Head of caudate nucleus (tissue), 42 donors: ENCODE data around the gene AGBL1.

Experiments used
- DNase-seq, 42 donors: peaks; one replicate each; pipeline versions ENCODE4 v3.0.0 to v3.0.0-alpha.2; 2020 to 2021; ENCODE audit warnings: mixed read lengths in 7 of 42
- intact Hi-C: fragments of 100-400 bp; cut with DNase I; formaldehyde crosslinking; loops from one replicate; pipeline ENCODE4 v1.15.0; 2022

The AGBL1 gene

DNA sequence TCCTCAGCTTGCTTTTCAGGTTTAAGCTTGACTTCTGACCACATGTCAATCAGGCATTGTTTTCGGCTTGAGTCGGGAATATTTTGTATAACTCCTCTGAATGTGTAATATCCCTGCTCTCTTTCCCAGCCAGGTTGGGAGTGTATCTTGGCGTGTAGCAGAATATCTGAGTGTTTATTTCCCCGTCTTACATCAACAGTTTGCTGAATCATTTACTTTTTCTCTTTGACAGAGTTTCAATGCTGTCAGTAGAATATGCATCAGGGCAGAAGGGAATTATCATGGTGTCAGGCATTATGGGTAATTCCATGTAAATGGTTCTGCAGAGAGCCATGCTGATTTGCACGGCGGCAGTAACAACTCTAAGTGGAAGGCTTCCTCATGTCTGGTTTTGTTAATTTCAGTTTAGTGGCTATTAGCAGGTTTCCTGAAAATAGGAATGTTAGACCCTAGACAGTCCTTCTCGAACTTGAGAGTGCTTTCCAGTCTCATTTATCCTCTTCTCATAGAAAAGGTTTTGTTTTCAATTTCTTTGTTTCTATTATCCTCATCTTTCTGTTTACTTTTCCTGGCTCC is 566.3 kb downstream of the AGBL1 start:
- DNase-seq: no peak

DNA sequence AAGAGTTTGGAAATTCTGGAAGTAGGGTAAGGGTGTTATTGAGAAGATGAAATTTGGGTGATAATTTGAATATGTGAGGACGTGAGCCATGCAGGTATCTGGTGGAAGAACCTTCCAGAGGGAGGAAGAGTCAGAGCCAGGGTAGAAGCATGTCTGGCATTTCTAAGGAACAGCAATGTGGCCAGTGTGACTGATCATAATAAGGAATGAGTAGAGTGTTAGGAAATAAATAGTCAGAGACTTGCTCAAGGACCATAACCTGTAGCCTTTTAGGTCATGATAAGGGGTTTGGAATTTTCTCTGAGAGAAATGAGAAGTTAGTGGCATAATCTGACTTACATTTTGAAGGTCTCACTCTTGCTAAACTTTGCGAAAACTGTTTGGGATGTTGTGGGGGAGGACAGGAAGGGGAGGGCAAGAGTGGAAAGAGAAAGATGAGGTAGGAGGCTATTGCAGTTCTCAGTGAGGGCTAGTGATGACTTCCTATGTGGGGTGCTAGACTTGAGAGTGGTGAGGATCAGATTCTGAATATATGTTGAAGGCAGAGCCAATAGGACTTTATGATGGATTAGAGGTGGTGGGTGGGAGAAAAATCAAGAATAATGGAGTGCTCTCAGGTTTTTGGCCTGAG is 568.3 kb downstream of the AGBL1 start:
- intact Hi-C loops: no loop called here
- no peak for DNase-seq

More for the DNA sequence above, 566.3 kb downstream of the AGBL1 start:
- intact Hi-C loops: no loop called here

DNA sequence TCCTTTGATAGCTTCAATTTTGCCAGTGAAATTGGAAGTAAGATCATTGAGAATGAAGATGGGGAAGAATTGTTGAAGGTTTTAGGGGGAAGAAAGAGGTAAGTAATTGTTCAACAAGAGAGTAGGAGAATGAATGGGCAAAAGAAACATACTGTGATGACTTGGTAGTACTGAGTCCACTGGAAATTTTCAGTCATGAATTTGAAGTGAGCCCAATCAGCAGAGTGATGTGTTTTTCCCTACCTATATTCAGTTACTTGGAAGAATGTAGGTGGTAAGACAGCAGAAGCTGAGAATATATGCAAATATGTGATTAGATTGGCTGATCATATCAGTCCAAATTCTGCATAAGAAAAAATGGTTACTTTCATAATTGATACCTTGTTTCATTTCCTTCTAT is 569.6 kb downstream of the AGBL1 start:
- intact Hi-C loops: no loop called here
- no peak for DNase-seq

DNA sequence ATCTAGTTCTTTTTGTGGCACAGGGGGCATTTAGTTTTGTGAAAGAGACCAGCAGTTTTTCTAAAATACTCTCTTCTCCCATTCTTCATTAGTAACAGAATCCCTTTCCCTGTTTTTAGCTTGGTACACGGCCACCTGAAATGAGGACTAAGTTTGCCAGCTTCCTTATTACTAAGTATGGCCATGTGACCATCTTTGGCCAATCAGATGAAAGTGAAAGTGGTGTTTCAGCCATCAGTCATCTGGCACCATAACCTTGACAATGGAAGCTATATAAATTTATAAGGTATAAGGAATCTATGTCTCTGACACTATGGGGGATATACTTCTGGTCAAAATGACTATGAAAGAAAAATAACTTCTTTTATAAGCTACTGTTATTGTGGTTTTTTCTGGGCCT is 570.4 kb downstream of the AGBL1 start:
- DNase-seq: no peak
- intact Hi-C loops: no loop called here

- intact Hi-C loops: no loop called here
- no peak for DNase-seq
These were observed 573.9 kb downstream of the AGBL1 start for GRCh38 chr15:86653344-86654197.

DNA sequence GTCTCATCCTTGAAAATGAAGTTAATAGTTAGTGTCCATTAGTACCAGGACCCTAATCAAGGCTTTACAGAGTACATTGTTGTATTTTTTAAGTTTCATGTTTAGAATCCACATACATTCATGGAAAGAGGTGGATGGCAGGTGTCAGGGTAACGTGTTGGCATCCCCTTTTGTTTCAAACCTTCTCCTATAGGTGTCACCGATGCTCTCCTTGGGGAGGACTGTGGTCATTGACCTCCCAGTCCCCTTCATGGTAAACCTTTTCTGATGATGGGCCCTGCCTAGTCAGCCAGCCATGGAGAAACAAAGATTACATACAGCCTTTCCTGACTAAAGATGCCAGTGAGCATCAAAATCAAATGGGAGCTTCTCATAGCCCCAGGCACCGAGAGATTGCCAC is 574.8 kb downstream of the AGBL1 start:
- no peak for DNase-seq
- intact Hi-C loops: no loop called here

DNA sequence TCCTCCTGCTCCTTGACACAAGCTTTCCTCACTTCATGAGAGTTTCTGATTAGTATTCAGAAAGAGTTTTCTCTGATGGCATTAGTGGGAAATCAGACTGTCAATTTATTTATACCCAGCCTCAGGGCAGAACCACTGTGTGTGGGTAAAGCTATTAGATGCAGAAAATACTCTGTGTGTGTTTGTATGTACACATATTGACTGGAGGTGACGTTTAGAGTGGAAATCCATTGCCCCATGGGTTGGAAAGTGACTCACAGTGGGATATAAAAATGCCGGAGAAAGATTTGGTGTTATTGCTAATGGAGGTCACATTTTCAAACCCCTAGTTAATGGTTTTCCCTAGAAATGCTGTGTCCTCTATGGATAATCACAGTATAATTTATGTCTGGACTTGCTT is 577.6 kb downstream of the AGBL1 start:
- DNase-seq: no peak
- intact Hi-C loops: no loop called here

DNA sequence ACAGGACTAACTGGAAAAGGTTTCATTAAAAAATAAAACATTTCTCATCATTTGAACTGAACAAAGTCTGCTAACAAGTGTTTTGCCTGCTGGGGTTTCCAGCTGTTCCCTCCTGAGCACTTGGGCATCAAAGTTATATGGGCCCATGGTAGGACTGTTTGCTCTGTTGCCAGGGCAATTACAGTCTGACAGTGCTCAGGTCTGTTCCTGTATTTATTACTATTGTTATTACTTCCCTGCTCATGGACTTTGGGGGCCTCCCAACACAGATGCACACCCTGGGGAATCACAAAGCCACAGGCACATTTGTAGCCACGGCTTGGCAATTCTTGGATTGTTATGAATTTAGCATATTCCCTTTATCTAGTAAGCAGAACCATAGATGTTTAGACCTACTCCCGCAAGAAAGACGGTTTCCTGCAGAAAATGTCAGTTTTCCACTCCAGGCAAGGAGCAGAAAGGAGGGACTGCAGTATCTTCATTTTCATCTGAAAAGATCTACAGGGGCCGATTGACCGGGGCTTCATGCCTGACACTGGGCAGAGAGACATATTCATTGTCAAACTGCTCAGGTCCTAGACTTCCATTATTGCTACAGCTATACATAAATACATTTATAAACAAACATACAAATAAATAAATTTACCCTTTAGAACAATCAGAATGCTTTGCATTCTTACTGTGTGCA is 580.2 kb downstream of the AGBL1 start:
- no peak for DNase-seq
- intact Hi-C loops: no loop called here

- no peak for DNase-seq
- intact Hi-C loops: no loop called here
These were observed 581.9 kb downstream of the AGBL1 start for GRCh38 chr15:86661580-86661979.

DNA sequence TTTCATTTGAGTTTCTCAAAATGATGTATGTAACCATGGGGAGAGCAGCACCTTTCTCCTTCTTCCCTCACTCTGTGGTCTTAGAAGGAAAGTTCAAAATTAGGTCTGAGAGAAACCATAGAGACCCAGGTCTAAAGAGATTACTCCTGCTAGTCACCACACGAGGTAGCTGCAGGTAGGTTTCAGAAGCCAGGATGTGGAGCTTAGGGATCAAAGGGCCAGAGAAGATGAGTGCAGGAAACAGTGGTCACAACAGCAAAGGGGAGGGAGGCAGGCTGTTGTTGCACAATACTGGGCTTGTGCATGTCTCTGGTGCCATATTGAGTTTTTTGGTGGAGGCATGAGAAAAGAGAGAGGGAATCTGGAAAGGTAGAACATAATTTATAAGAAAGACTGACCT is 583.6 kb downstream of the AGBL1 start:
- DNase-seq: no peak
- intact Hi-C loops: no loop called here

- intact Hi-C loops: no loop called here
- DNase-seq: no peak
These were observed 584.3 kb downstream of the AGBL1 start for GRCh38 chr15:86663979-86664378.

GRCh38 chr15:86664581-86664980 is 584.9 kb downstream of the AGBL1 start:
- intact Hi-C loops: no loop called here
- no peak for DNase-seq

GRCh38 chr15:86676002-86676401 is 596.3 kb downstream of the AGBL1 start:
- intact Hi-C loops: no loop called here
- no peak for DNase-seq

DNA sequence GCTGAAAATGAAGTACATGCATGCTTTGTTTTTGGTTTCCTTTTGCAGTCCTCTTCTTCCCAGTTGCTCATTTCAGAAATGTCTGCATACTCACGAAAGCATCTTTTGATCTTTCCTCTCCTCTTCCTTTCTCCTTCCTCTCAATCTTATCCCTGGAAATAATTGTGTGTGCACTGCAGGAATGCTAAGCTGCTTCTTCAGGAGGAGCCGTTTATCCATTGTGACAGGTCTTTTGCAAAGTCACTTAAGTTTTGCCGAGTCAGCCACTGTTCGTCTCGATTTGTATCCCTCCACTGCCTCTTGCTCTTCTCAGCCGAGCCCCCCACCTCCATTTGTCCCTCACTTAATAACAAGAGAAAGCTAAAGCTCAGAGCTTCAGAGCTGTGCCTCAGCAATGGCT is 597.6 kb downstream of the AGBL1 start:
- intact Hi-C loops: no loop called here
- no peak for DNase-seq

DNA sequence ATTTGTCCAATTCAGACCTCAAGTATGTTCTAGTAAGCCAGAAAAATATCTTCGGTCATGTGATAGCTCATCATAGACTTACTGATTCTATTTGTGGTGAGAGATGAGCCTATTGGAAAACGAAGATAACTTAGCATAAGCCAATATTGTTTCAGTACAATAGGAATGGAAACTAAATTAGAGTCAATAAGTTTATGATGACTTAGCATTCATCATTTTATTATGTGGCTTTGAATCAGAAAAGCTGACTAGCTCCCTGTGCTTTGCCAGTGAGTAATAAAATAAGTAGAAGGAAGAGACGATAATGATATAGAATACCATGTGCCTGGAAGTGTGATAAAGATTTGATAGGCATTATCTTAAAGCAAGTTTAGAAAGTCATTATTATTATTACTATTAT is 605.6 kb downstream of the AGBL1 start:
- intact Hi-C loops: no loop called here

GRCh38 chr15:86689006-86689405 is 609.3 kb downstream of the AGBL1 start:
- no peak for DNase-seq
- intact Hi-C loops: no loop called here

More for the DNA sequence above, 605.6 kb downstream of the AGBL1 start:
- no peak for DNase-seq

DNA sequence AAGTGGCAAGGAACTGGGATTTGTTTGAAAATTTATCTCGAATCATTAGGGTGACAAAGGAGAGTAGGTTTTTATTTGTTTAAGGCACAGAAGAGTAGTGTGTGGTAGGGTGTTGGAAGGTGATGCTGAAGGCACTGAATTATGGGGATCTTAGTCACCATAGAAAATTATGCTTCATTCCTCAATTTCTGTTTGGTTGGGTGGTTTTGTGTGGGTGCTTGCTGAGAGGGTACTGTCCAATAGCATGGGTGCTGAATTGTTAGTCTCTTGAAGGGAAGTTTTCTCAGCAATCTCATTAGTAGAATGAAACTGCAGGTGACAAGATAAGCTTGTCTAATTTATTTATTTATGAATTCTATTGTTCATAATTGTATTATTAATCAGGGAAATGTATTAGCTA is 610.9 kb downstream of the AGBL1 start:
- no peak for DNase-seq

DNA sequence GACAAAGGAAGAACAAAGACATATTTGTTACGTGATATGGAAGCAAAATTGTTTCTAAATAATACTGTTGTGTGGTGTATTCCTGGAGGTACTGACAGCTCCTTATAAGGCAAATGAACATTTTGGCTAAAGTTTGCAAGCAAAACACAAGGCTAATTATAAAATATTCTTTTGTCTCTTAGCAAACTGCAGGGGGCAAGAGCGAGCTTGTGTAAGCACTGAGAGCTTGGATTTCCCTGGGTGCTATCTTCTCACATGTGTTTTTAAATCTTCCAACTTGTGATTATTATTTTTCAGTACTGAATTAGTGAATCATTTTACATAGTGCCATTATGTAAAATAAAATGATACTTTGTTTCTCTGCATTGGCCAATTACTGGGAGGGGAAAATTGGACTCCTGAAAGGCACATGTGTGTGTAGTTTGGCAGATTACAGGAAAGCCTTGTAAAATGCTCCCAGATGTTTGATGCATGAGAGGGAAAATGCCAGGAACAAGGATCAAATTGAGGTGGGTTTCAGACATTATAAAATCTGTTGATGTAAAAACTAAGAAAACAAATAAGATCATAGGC is 611.5 kb downstream of the AGBL1 start:
- intact Hi-C loops: no loop called here
- DNase-seq: peak in 16 of 42 donors; percentile 0 to 46 (median 18)

More for the DNA sequence above, 610.9 kb downstream of the AGBL1 start:
- intact Hi-C loops: no loop called here

DNA sequence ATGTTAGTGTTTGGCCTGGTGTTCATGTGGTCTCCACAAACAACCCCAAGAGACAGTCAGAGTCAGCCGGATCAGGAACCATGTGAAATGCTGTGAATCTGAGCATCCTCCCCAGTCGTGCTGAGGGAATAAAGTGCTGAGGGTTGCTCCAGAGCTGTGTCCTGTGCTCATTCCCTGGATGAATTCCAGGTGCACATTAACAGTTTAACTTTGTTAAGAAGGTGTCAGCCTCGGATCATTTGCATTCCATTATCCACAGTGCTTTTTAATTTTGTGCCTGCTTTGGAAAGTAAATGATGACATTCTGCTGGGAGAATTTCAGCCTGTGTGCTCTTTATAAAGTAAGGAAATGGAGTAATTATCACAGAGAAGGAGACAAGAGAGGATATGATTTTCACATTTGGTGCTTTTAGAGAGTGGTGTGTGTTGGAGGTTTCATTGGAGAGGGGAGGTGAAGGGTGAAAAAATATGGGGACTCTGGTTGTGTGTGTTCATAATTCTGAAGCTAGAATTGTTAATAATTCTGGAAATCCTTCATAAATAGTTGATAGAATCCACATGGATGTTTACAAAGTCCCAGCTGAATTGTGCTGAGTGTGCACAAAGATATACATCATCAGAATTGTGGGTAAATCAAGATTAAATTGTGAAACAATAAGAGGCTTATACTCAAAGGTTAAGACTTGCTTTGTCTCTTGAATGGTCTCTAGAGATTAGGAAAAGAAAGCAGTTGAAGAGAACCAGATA is 621.4 kb downstream of the AGBL1 start:
- intact Hi-C loops: no loop called here
- no peak for DNase-seq
